ENCODE results near the gene ABCC2.

The ABCC2 gene

DNA sequence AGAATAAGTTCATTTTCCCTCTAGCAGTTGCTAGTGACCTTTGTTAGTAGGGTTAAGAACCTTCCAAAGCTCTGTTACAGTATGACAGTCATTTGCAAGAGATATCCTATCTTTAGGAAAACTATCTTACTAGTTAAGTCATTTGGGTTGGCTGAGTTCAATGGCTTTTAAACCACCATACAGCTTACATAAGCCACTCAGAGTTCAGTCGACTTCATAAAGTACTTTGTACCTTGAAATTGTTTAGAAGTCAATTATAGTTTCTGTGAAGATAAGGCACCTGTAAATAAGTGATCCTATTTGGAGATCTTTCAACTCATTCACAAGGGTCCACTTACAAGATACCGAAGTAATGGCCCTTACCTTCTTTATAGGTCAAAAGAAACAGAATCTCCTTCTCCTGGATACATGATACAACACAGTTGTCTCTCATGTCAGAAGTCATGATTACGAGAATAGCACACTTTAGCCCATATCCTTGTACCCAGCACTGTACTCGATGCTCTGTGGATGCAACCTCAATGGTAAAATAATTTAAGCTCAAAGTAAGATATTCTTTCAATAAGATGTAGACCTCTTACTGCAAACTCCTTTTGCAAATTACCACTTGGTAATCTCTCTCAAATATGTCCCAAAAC, 11.9 kb upstream of the ABCC2 start:
- no peak for DNase-seq (ENCODE audit: low read depth in 2 of 3, low spot score in 2 of 3)

DNA sequence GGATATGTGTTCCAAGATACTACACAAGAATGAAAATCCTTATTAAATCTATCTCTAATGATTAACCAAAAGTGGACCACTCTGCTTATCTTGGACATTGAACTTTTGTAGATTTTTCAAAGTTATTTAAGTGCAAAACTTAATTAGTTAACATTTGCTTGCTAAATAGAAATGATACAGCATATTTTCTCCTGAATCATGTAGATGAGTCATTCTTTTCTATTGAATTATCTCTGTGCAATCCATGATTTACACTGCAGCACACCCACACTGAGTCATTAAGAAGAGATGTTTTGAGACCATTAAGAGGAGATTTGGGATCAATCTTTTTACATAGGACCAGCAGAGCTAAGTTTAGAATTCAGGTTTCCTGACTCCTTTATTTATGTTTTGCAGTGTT, 6.6 kb upstream of the ABCC2 start:
- no peak for DNase-seq (ENCODE audit: low read depth in 2 of 3, low spot score in 2 of 3)

DNA sequence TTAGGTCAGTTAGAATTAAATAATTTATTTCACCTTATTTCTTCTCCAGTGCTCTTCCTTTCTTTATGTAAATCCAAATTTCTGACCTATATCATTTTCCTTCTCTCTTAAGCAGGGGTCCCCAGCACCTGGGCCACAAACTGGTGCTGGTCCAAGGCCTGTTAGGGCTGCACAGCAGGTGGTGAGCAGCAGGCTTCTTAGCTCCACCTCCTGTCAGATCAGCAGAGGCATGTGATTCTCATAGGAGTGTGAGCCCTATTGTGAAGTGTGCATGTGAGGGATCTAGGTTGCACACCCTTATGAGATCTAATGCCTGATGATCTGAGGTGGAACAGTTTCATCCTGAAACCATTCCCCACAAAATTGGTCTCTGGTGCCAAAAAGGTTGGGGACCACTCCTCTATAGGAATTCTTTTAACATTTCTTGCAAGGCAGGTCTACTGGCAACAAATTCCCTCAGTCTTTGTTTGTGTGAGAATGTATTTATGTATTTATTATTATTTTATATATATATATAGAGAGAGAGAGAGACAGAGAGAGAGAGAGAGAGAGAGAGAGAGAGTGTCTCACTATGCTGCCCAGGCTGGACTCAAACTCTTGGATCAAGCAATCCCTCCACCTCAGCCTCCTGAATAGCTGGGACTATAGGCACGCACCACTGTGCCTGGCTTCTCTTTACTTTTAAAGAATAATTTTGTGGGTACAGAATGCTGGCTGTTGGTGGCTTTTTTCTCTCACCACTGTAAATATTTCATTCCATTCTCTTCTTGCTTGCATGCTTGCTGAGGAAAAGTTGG, 4.3 kb upstream of the ABCC2 start:
- DNase-seq (ENCODE audit: low read depth in 2 of 3, low spot score in 2 of 3): no peak

DNA sequence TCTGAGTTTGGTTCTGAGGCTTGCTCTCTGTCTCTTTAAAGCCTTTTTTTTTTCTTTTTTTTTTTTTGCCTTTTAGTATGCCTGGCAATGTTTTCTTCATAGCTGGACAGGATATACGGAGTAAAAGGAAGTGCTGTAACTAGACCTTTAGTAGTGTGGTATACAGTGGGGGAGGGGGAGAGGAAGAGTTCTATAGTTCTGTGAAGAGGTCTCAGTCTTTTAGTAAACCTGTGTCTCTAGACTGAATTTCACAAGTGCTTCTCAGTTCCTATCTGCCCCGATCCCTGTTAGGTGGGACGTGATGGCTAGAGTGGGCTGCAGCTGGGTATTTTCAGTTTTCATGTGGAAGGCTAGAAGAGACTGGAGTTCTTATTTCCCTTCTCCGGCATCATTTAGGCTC, 3.1 kb upstream of the ABCC2 start:
- no peak for DNase-seq (ENCODE audit: low read depth in 2 of 3, low spot score in 2 of 3)

DNA sequence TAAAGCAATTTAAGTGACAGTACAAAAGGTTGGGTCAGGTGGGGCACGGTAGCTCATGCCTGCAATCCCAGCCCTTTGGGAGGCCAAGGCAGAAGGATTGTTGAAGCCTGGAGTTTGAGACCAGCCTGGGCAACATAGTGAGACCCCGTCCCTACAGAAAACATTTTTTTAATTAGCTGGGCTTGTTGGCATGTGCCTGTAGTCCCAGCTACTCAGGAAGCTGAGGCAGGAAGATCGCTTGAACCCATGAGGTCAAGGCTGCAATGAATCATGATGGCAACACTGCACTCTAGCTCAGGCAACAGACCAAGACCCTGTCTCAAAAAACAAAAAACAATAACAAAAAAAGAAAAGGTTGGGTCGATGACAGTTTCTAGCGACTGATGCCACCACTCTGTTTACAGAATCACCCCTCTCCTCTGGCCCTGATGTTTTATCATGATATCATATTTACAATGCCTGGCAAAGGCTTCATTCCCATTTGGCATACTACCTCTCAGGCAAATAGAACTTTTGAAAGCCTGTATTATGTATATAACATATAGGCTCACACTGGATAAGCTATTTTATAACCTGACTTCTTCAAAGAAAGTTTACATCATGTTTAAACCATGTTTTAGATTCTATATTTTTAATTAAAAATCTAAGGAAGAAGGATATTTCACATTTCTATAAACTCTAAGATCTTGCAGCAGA, 558 bp upstream of the ABCC2 start:
- no peak for DNase-seq (ENCODE audit: low read depth in 2 of 3, low spot score in 2 of 3)

DNA sequence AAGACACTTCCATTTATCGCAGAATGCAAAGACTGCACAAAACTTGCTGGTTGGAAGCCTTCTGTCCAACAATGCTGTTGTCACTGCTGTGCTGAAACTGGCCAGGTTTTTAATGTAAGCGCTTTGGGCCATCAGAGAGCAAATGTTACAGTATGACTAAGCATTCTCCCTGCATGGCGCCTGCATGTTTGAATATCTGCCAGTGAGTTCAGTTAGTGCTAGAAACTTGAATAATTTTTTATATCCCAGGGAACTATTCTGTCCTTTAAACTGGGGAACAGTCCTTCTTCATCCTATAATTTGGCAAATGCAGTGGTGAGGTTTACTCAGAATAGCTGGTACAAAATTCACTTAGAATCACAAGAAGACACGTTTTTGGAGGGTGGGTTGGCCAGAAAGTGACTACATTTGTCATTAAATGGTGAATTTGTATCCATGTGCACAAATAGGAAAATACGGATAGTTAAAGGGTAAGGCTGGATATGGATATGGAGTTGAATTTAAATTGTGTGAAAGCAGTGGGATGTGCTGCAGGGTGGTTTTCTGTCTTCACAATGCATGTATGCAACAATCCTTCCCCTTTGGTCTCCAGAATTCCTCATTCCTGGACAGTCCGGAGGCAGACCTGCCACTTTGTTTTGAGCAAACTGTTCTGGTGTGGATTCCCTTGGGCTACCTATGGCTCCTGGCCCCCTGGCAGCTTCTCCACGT, 1.7 kb downstream of the ABCC2 start:
- DNase-seq (ENCODE audit: low read depth in 2 of 3, low spot score in 2 of 3): no peak

DNA sequence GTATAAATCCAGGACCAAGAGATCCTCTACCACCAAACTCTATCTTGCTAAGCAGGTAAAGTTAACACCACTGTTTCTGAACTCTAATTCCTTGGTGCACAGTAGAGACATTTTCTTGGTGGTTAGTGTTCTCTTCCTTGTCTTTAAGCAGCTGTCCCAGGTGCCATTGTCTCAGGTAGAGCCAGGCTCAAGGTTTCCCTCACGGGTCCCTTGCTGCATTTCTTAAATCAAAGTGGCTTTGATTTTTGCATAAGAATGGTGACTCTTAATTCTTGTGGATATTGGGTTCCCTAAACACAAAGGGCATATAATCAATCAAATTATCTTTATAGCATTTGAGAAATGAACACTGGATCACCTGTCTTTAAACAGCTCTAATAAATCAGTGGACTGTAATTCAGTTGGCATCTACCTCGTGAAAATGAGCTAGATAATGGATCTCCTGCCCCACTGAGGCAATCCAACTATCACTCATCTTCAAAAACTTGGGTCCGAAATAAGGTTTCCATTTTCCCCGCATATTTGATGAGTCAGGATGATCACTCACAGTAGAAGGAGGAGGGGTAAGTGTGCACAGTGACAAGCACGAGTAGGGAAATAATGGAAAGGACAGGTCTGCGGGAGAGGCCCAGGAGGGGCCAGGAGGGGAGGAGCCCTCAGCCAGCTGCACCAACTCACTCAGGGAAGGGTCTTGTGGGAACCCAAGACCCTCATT, 2.4 kb downstream of the ABCC2 start:
- DNase-seq (ENCODE audit: low read depth in 2 of 3, low spot score in 2 of 3): no peak

DNA sequence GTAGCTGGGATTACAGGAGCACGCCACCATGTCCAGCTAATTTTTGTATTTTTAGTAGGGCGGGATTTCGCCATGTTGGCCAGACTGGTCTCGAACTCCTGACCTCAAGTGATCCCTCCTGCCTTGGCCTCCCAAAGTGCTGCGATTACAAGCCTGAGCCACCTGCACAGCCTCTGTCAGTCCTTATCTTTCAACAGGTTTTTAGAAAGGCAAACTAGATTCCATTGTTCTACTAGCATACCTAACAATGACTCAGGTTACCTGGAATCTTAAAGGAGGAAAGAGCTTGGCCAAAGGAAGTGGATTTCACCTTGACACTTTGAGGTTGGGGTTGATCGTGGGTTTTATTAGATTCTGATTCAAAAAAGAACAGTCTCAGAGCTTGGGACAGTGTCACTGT, 3.2 kb downstream of the ABCC2 start:
- no peak for DNase-seq (ENCODE audit: low read depth in 2 of 3, low spot score in 2 of 3)

DNA sequence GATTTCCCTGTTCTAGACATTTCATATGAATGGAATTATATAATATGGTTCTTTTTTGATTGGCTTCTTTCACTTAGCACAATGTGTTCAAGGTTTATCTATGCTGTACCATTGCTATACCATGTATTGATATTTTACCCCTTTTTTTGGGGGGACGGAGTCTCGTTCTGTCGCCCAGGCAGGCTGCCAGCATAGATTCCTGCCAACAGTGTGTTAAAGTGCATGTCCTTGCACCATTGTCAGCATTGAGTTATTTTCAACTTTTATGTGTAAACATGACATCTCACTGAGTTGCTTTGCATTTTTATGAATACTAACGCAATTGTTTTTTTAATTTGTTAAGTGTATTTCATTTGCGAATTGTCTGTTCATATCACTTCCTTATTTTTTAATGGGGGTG, 4.9 kb downstream of the ABCC2 start:
- no peak for DNase-seq (ENCODE audit: low read depth in 2 of 3, low spot score in 2 of 3)

DNA sequence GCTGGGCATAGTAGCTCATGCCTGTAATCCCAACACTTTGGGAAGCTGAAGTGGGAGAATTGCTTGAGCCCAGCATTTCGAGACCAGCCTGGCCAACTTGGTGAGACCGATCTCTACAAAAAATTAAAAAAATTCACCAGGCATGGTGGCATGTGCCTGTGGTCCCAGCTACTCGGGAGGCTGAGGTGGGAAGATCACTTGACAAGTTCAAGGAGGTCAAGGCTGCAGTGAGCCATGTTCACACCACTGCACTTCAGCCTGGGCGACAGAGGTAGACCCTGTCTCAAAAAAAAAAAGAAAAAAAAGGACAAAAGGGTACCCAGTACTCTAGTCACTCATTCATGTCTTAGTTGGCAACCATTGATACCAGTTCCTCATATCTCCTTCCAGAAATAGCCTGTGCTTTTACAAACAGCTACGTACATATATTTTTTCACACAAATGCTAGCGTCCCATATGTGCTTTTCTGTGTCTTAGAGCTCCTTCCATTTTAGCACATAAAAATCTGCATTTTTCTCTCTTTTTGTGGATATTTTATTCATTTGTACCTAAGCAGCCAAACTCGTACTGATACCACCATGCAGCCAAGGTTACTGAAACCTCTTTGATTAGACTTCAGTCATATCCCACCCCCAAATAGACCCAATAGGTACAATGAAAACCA, 5.5 kb downstream of the ABCC2 start:
- no peak for DNase-seq (ENCODE audit: low read depth in 2 of 3, low spot score in 2 of 3)

DNA sequence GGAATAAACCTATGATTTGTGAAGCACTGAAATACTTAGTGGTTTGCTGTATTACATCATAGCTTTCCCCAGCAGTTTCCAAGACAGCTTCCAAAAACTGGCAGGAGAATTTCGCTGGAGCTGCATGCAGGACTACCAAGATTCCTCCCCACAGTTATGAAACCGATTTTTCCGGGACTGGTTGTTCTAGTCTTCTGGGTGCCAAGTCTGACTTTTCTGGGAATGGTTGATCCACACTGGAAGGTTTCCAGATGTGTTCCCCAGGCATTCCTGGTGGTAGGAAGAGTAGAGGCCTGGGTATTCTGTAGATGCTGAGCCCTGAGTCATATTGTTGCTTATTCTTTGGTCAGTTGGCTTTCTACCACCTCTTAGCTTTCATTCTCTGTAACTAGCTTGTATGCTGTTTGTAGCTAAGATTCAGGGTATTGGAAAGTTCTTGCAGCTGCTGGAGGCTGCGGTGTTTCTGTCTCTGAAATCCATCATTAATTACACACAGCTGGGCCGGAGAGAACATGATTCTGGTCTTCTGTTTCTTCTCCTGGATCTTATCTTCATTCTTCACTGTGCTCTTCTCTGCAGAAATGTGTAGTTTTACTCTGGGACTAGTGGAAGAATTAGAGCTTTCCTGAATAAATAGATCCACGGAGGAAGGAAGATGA, 6.3 kb downstream of the ABCC2 start:
- DNase-seq (ENCODE audit: low read depth in 2 of 3, low spot score in 2 of 3): no peak

DNA sequence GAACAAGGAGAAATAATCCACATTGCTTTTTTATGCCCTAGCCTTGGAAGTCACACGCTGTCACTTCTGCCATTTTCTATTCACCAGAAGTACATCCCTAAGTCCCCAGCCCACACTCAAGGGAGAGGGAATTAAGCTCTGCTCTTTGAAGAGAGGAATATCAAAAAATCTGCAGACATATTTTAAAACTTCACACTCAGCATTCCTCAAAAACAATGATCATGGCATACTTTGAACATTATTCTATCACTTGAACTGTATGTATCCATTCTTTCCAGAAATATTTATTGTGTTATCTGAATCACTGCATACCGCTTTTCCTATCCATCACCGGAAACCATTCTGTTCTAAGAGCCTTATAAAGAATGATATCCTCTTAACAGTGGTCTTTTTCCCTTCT, 9.4 kb downstream of the ABCC2 start:
- no peak for DNase-seq (ENCODE audit: low read depth in 2 of 3, low spot score in 2 of 3)

DNA sequence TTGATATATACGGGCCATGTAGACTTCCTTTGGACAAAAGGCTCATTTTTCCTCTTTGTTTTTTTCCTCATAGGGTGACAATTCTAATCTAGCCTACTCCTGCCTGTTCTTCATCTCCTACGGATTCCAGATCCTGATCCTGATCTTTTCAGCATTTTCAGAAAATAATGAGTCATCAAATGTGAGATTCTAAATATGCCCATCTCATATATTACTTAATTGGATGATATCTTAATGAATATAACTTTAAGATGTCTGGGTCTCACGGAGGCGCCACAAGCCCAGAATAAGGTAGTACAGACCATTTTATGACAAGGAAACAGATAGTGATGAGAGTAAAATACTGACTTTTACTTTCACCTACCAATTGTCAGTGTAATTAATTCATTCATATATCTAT, 11.4 kb downstream of the ABCC2 start:
- DNase-seq (ENCODE audit: low read depth in 2 of 3, low spot score in 2 of 3): no peak

DNA sequence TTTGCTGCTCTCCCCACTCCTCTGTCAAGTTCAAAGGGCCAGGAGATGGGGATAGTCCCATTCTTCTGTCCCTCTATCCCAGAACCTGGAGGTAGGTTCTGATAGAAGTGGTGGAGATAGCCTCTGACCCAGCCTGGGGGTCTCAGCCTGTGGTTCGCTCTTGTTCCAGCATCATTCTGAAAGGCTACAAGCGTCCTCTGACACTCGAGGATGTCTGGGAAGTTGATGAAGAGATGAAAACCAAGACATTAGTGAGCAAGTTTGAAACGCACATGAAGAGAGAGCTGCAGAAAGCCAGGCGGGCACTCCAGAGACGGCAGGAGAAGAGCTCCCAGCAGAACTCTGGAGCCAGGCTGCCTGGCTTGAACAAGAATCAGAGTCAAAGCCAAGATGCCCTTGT, 14.5 kb downstream of the ABCC2 start:
- no peak for DNase-seq (ENCODE audit: low read depth in 2 of 3, low spot score in 2 of 3)

DNA sequence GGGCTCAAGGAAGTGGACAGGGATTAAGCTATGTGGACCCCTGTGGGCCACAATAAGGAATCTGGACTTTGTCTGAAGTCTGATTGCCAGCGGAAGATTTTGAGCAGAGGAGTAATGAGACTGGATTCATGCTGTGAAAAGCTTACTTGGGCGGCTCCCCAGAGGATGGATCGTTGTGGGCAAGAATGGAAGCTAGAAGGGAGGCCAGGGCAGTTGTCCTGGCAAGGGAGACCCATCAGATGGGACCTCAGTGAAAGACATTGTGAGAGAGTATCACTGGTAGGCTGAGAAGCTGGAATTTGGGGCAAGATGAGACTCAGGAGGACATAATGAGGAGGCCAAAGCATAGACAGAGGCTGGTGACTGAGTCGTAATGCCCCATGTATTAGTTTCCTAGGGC, 15.6 kb downstream of the ABCC2 start:
- DNase-seq (ENCODE audit: low read depth in 2 of 3, low spot score in 2 of 3): no peak

DNA sequence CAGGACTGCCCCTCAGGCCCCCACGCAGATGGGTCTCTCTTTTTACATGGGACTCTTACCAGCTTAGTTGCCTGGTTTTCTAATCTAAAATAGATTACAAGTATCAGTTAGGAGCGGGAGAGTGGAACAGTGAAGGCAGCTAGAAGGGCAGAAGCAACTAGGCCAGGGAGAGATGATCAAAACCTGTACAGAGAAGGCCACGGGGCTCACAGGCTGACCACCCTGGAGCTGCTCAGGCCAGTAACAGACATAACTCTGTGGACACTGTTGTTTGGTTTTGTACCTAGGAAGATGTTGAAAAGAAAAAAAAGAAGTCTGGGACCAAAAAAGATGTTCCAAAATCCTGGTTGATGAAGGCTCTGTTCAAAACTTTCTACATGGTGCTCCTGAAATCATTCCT, 16.5 kb downstream of the ABCC2 start:
- no peak for DNase-seq (ENCODE audit: low read depth in 2 of 3, low spot score in 2 of 3)

DNA sequence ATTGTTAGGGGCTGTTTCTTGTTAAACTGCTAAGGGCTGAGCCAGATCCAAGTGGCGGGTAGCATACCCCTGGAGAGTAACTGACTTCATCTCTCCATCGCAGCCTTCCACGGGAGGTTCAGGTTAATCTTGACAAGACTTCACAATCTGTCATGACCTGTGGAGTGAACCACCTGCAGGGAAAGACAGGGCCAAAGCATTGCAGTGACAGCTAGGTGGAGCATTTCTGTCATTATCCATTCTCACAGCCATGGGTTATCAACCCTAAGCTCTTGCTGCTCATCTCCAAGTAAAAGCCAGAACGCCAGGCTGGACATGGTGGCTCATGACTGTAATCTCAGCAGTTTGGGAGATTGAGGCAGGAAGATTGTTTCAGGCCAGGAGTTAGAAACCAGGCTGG, 17.2 kb downstream of the ABCC2 start:
- DNase-seq (ENCODE audit: low read depth in 2 of 3, low spot score in 2 of 3): no peak

DNA sequence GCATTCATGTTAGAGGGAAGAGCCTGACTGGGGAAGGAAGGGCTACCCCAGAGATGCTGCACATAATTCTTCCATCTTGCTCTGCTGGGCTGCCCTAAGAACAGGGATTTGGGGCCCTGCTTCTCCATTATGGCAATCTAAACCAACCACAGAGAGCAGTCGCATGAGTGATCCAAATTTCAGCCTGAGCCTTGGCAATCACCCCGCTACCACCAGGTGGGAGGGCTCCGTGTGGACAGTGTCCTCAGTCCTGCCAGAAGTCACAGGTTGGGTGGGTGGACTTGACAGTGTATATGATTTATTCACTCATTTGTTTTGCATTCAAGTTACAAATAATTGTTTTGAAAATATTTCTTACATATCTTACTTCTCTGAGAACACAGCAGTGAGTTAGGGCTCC, 22.0 kb downstream of the ABCC2 start:
- no peak for DNase-seq (ENCODE audit: low read depth in 2 of 3, low spot score in 2 of 3)

DNA sequence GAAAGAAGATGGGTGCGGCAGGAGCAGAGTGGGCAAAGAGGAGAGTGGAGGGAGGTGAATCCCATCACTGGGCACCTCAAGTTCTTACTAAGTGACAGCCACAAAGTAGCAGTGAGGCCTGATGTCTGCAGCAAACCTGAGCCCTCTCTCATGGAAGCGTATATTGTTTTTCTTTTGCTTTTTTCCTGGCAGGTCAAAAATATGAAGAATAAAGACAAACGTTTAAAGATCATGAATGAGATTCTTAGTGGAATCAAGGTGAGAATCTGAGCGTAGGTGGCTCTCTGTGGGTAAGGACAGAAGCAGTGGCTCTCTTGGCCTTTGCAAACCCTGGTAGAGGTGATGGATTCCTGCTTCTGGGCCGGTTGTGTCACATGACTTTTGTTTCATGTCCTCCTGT, 22.8 kb downstream of the ABCC2 start:
- DNase-seq (ENCODE audit: low read depth in 2 of 3, low spot score in 2 of 3): no peak

DNA sequence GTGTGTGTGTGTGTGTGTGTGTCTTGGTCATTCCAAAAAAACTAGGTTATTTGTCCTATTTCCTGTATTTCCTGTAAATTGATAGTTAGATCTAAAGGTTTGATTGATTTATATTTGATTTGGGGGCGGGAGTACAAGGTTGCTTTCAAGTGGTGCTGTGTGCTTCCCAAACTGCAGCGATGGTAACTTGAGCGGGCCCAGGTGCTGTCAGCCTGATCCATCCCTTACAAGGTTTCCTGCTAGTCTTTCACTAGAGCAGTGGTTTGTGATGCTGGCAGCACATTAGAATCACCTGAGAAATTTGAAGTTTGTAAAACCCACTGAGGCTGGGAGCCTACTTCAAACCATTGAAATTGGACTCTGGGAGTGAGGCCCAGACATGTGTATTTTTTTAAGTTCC, 23.7 kb downstream of the ABCC2 start:
- no peak for DNase-seq (ENCODE audit: low read depth in 2 of 3, low spot score in 2 of 3)

All from activated CD8-positive, alpha-beta memory T cell treated with anti-CD3 and anti-CD28 coated beads for 48 hours (primary cell).